Measurements from ENCODE around the gene PLEKHA1.
A peak's percentile ranks its signal among the peaks of the same experiment; 100 is the strongest.

PLEKHA1 gene

GRCh38 chr10:122374237-122374858 lies at the start of gene PLEKHA1:
PLEKHA1 (plus strand) TSS chr10:122374708; CDS start chr10:122393201, 18,493 bp downstream.
- DNase-seq: peak; percentile 55 to 84

- no peak for DNase-seq
These were observed 49.3 kb upstream of the PLEKHA1 start for GRCh38 chr10:122325235-122325634.

- DNase-seq: no peak
These were observed 48.1 kb upstream of the PLEKHA1 start for GRCh38 chr10:122326385-122326784.

- no peak for DNase-seq
These were observed 47.7 kb upstream of the PLEKHA1 start for GRCh38 chr10:122326806-122327205.

GRCh38 chr10:122327237-122328206 lies 47.0 kb upstream of the PLEKHA1 start:
- no peak for DNase-seq

GRCh38 chr10:122328676-122329075 lies 45.8 kb upstream of the PLEKHA1 start:
- no peak for DNase-seq

GRCh38 chr10:122329416-122329815 lies 45.1 kb upstream of the PLEKHA1 start:
- no peak for DNase-seq

GRCh38 chr10:122331100-122331499 lies 43.4 kb upstream of the PLEKHA1 start:
- no peak for DNase-seq

- no peak for DNase-seq
These were observed 42.7 kb upstream of the PLEKHA1 start for GRCh38 chr10:122331615-122332446.

GRCh38 chr10:122333037-122333436 lies 41.5 kb upstream of the PLEKHA1 start:
- no peak for DNase-seq

- no peak for DNase-seq
These were observed 38.2 kb upstream of the PLEKHA1 start for GRCh38 chr10:122336332-122336731.

- DNase-seq: no peak
These were observed 37.5 kb upstream of the PLEKHA1 start for GRCh38 chr10:122336961-122337360.

GRCh38 chr10:122338609-122339441 lies 35.7 kb upstream of the PLEKHA1 start:
- DNase-seq: no peak

GRCh38 chr10:122341141-122341810 lies 33.2 kb upstream of the PLEKHA1 start:
- DNase-seq: no peak

- DNase-seq: peak; percentile 2 to 5
These were observed 32.0 kb upstream of the PLEKHA1 start for GRCh38 chr10:122342293-122343134.

- no peak for DNase-seq
These were observed 31.2 kb upstream of the PLEKHA1 start for GRCh38 chr10:122343135-122343800.

GRCh38 chr10:122343936-122344335 lies 30.6 kb upstream of the PLEKHA1 start:
- no peak for DNase-seq

- DNase-seq: no peak
These were observed 29.7 kb upstream of the PLEKHA1 start for GRCh38 chr10:122344741-122345258.

GRCh38 chr10:122346326-122346950 lies 28.1 kb upstream of the PLEKHA1 start:
- no peak for DNase-seq
